GM23338 (cell line): ENCODE measurements around the gene CARTPT. TPM values are rescaled to one million over a fixed set of nuclear protein-coding genes. Genes with fewer than 3 reads are reported as not detected.

Experiments
- ATAC-seq: fragments of 200-7000 bp; cut with Tn5 transposase; 3 replicates; pipeline ENCODE4 v1.9.1; 2020
- DNase-seq: peaks from one replicate; pipeline ENCODE4 v3.0.0-alpha.2; 2015; ENCODE audit warnings: low spot score
- H2AFZ ChIP-seq: fragments of 200-600 bp; sonication (generic); 2 replicates; pipeline ENCODE4 v1.8.0; 2016; ENCODE audit warnings: antibody characterized with exemption, mild to moderate bottlenecking, moderate library complexity
- H3F3A ChIP-seq: fragments of 200-600 bp; sonication (generic); replicated peaks from 2 replicates; pipeline ENCODE4 v1.8.0; 2017; ENCODE audit warnings: antibody characterized with exemption, mixed run types, low read depth
- H3K27ac ChIP-seq: fragments of 200-600 bp; sonication (generic); 2 replicates; pipeline ENCODE4 v1.6.1; 2016; ENCODE audit warnings: low read depth
- H3K27me3 ChIP-seq: fragments of 200-600 bp; sonication (generic); 2 replicates; pipeline ENCODE4 v1.8.0; 2016; ENCODE audit warnings: mild to moderate bottlenecking, mixed run types, moderate library complexity; ENCODE audit not compliant: insufficient read depth
- H3K36me3 ChIP-seq: fragments of 200-600 bp; sonication (generic); 2 replicates; pipeline ENCODE4 v1.8.0; 2016; ENCODE audit warnings: mild to moderate bottlenecking; ENCODE audit not compliant: insufficient read depth
- H3K4me1 ChIP-seq: fragments of 200-600 bp; sonication (generic); 2 replicates; pipeline ENCODE4 v1.8.0; 2016; ENCODE audit warnings: mild to moderate bottlenecking, moderate library complexity; ENCODE audit not compliant: insufficient read depth
- H3K4me2 ChIP-seq: fragments of 200-600 bp; sonication (generic); 2 replicates; pipeline ENCODE4 v1.7.1; 2017; ENCODE audit warnings: mixed run types
- H3K4me3 ChIP-seq: fragments of 200-600 bp; sonication (generic); 2 replicates; pipeline ENCODE4 v1.6.1; 2016; ENCODE audit warnings: mixed run types
- H3K79me2 ChIP-seq: fragments of 200-600 bp; sonication (generic); replicated peaks from 2 replicates; pipeline ENCODE4 v1.8.0; 2017; ENCODE audit warnings: mild to moderate bottlenecking; ENCODE audit not compliant: insufficient read depth
- H3K9me2 ChIP-seq: fragments of 200-600 bp; sonication (generic); 2 replicates; pipeline ENCODE4 v1.8.0; 2017; ENCODE audit not compliant: insufficient read depth
- H4K20me1 ChIP-seq: fragments of 200-600 bp; sonication (generic); replicated peaks from 2 replicates; pipeline ENCODE4 v1.8.0; 2017; ENCODE audit warnings: mild to moderate bottlenecking; ENCODE audit not compliant: insufficient read depth
- H3K27ac Mint-ChIP-seq: 2 replicates; pipeline ENCODE4 v1.8.0; 2020; ENCODE audit warnings: inconsistent platforms, mild to moderate bottlenecking, moderate library complexity, mixed read lengths
- H3K27me3 Mint-ChIP-seq: 3 replicates; pipeline ENCODE4 v1.8.0; 2022; ENCODE audit warnings: low read depth, mild to moderate bottlenecking, moderate library complexity, mixed read lengths, inconsistent platforms; ENCODE audit not compliant: insufficient read depth, poor library complexity
- H3K36me3 Mint-ChIP-seq: 3 replicates; pipeline ENCODE4 v1.8.0; 2021; ENCODE audit warnings: low read depth, mild to moderate bottlenecking, inconsistent platforms, moderate library complexity, mixed read lengths
- H3K4me1 Mint-ChIP-seq: 3 replicates; pipeline ENCODE4 v1.8.0; 2020; ENCODE audit warnings: mild to moderate bottlenecking, inconsistent platforms, mixed read lengths
- H3K4me3 Mint-ChIP-seq: 3 replicates; pipeline ENCODE4 v1.8.0; 2021; ENCODE audit warnings: moderate library complexity, mild to moderate bottlenecking, inconsistent platforms, mixed read lengths
- H3K9me3 Mint-ChIP-seq: 3 replicates; pipeline ENCODE4 v1.8.0; 2020; ENCODE audit warnings: moderate library complexity, mild to moderate bottlenecking, inconsistent platforms, mixed read lengths
- EZH2phosphoT487 ChIP-seq: fragments of 200-600 bp; sonication (generic); IDR thresholded peaks from one replicate; pipeline ENCODE4 v1.8.1; 2018; ENCODE audit warnings: antibody characterized with exemption; ENCODE audit not compliant: unreplicated experiment
- JUNB ChIP-seq: IDR thresholded peaks from one replicate; pipeline ENCODE4 v1.6.1; 2016; ENCODE audit warnings: antibody characterized with exemption; ENCODE audit not compliant: unreplicated experiment
- NANOG ChIP-seq: IDR thresholded peaks from 2 replicates; pipeline ENCODE4 v1.6.1; 2016; ENCODE audit warnings: antibody characterized with exemption, borderline replicate concordance
- POLR2AphosphoS5 ChIP-seq: IDR thresholded peaks from 2 replicates; pipeline ENCODE4 v1.6.1; 2016; ENCODE audit warnings: antibody characterized with exemption, low read depth
- STAT1 ChIP-seq: IDR thresholded peaks from one replicate; pipeline ENCODE4 v1.6.1; 2016; ENCODE audit warnings: antibody characterized with exemption; ENCODE audit not compliant: unreplicated experiment
- ZNF114 ChIP-seq: fragments of 250-450 bp; sonication (Bioruptor Pico); IDR thresholded peaks from 2 replicates; pipeline ENCODE4 v1.5.0; 2020; ENCODE audit warnings: mild to moderate bottlenecking, moderate library complexity
- ZNF331 ChIP-seq: fragments of 250-450 bp; sonication (Bioruptor Pico); IDR thresholded peaks from 2 replicates; pipeline ENCODE4 v1.5.0; 2020; ENCODE audit warnings: low read depth, mild to moderate bottlenecking, moderate library complexity
- polyA plus RNA-seq: library from polyadenylated mRNA; unstranded; fragments of >200 nt; fragmentation: Nextera tagmentation; extraction: Ambion mirVana; gene quantifications from 2 replicates; pipeline ENCODE4 v1.2.1, GENCODE V29; 2016
- total RNA-seq: library from RNA; depleted of rRNA; stranded (reverse); fragments of >200 nt; shearing (Covaris generic); gene quantifications from 2 replicates; pipeline ENCODE4 v1.2.3, GENCODE V29; 2014
- TF ChIP-seq, protein P1 (sequence below): IDR thresholded peaks from 2 replicates; pipeline ENCODE4 v1.6.1; 2016; ENCODE audit warnings: antibody characterized with exemption
- TF ChIP-seq, protein P2 (sequence below), 2 experiments: fragments of 200-600 bp in 1 of 2; sonication (generic) in 1 of 2; conservative IDR thresholded peaks; 2 replicates each; pipeline versions ENCODE4 v1.5.1 to v1.6.1; 2016 to 2017; ENCODE audit warnings: antibody characterized with exemption in 2 of 2, low read depth in 2 of 2, mild to moderate bottlenecking in 2 of 2, moderate library complexity in 1 of 2
- TF ChIP-seq, protein P3 (sequence below): fragments of 250-450 bp; sonication (Bioruptor Pico); IDR thresholded peaks from 2 replicates; pipeline ENCODE4 v1.5.0; 2020; ENCODE audit warnings: mild to moderate bottlenecking, moderate library complexity

CARTPT gene
- total and polyA plus RNA-seq, 2 experiments from 2014 or later = not detected

DNA sequence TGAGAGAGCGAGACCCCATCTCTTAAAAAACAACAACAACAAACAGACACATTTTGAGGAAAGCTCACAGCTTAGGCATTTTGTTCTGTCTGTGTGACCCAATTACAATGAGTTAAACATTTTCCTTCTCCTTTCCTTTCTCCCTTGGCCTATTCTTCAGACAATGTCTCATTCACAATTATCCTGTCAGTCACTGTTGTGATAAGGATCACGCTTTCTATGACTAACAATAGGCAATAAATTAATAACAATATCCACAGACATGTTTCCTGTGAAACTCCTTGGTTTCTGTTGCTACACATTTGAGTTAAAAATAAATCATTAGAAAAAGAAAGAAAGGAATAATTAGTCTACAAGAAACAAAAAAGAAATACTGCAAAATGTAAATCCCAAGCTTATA, 19.8 kb upstream of the CARTPT start:
- no peaks in the 10 kb centered on the region for H3K79me2 ChIP-seq
- Mint-ChIP-seq H3K4me1 (peaks cover 27% of the 10 kb centered on the region), H3K27me3 (peaks cover 4% of the 10 kb centered on the region), H3K27ac (no peak overlapping the region), H3K9me3 (no peaks in the 10 kb centered on the region), H3K36me3 (no peaks in the 10 kb centered on the region; the same call in 2 of the 3 replicates), H3K4me3 (no peak overlapping the region)
- no peaks in the 10 kb centered on the region for H3F3A ChIP-seq
- H3K4me1 ChIP-seq = peaks cover 13% of the 10 kb centered on the region
- no peaks in the 10 kb centered on the region for H3K27me3 ChIP-seq
- no peaks in the 10 kb centered on the region for H4K20me1 ChIP-seq
- no peaks in the 10 kb centered on the region for H3K9me2 ChIP-seq
- DNase-seq = no peak
- TF ChIP-seq JUNB = no peak
- H2AFZ ChIP-seq = no peak overlapping the region
- H3K4me2 ChIP-seq = no peak overlapping the region
- no peak overlapping the region for H3K4me3 ChIP-seq
- H3K36me3 ChIP-seq = no peaks in the 10 kb centered on the region
- ATAC-seq = no peak
- no peak overlapping the region for H3K27ac ChIP-seq

DNA sequence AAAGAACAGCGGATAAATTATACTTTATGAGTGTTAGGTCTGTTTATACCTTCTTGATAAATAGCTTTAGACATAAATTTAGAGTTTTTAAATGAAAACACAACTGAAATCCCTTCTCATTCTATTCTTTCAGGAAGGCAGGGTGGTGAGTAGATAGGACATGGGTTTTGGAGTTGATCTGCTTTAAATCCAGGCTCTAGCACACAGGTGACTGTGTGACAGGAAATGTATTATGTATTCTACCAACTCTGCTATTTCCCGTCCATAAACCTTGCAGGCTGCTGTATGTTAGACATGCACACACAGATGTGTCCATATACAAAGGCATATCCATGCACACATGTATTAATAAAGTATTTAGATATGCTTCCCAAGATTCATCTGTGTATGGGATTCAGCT, 19.3 kb upstream of the CARTPT start:
- Mint-ChIP-seq H3K27me3 (peaks cover 4% of the 10 kb centered on the region), H3K4me1 (peaks cover 26% of the 10 kb centered on the region), H3K27ac (no peak overlapping the region), H3K9me3 (no peaks in the 10 kb centered on the region), H3K36me3 (no peaks in the 10 kb centered on the region; the same call in 2 of the 3 replicates), H3K4me3 (no peak overlapping the region)
- Histone ChIP-seq H3K4me2 (no peak overlapping the region), H3K27ac (no peak overlapping the region), H4K20me1 (no peaks in the 10 kb centered on the region), H3K27me3 (no peaks in the 10 kb centered on the region), H3K36me3 (no peaks in the 10 kb centered on the region), H3K79me2 (no peaks in the 10 kb centered on the region), H2AFZ (no peak overlapping the region), H3F3A (no peaks in the 10 kb centered on the region), H3K9me2 (no peaks in the 10 kb centered on the region), H3K4me1 (peaks cover 8% of the 10 kb centered on the region), H3K4me3 (no peak overlapping the region)
- DNase-seq (no peak), ATAC-seq (no peak)
- no peak for TF ChIP-seq JUNB
- no peak for TF ChIP-seq POLR2AphosphoS5
- TF ChIP-seq EZH2phosphoT487 = no peak
- no peak for TF ChIP-seq ZNF114 (CRISPR knock-in tag)
- TF ChIP-seq ZNF331 (CRISPR knock-in tag) = no peak
- TF ChIP-seq, protein P1, sequence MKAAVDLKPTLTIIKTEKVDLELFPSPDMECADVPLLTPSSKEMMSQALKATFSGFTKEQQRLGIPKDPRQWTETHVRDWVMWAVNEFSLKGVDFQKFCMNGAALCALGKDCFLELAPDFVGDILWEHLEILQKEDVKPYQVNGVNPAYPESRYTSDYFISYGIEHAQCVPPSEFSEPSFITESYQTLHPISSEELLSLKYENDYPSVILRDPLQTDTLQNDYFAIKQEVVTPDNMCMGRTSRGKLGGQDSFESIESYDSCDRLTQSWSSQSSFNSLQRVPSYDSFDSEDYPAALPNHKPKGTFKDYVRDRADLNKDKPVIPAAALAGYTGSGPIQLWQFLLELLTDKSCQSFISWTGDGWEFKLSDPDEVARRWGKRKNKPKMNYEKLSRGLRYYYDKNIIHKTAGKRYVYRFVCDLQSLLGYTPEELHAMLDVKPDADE = no peak
- TF ChIP-seq, protein P2, sequence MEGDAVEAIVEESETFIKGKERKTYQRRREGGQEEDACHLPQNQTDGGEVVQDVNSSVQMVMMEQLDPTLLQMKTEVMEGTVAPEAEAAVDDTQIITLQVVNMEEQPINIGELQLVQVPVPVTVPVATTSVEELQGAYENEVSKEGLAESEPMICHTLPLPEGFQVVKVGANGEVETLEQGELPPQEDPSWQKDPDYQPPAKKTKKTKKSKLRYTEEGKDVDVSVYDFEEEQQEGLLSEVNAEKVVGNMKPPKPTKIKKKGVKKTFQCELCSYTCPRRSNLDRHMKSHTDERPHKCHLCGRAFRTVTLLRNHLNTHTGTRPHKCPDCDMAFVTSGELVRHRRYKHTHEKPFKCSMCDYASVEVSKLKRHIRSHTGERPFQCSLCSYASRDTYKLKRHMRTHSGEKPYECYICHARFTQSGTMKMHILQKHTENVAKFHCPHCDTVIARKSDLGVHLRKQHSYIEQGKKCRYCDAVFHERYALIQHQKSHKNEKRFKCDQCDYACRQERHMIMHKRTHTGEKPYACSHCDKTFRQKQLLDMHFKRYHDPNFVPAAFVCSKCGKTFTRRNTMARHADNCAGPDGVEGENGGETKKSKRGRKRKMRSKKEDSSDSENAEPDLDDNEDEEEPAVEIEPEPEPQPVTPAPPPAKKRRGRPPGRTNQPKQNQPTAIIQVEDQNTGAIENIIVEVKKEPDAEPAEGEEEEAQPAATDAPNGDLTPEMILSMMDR (conservative IDR thresholded peaks at IDR 0.05; ENCODE audit: low read depth in 2 of 2) = no peak
- no peak for TF ChIP-seq STAT1

DNA sequence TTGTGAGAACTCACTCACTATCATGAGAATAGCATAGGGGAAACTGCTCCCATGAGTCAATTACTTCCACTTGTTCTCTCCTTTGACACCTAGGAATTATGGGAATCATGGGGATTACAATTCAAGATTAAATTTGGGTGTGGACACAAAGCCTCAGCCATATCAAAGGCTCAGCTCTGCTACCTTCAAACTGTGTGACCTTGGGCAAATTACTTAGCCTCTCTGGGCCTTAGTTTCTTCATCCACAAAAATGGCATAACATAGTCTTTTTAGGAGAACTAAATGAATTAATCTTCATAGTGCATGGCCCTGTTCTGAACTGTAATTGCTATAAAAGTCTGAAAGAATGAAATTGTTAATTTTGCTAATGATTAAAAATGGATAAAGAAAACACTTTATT, 18.3 kb upstream of the CARTPT start:
- Histone ChIP-seq H4K20me1 (no peaks in the 10 kb centered on the region), H3F3A (no peaks in the 10 kb centered on the region), H3K27me3 (no peaks in the 10 kb centered on the region), H3K4me3 (no peak overlapping the region), H3K79me2 (no peaks in the 10 kb centered on the region), H3K27ac (no peak overlapping the region), H2AFZ (no peak overlapping the region), H3K9me2 (no peaks in the 10 kb centered on the region), H3K36me3 (no peaks in the 10 kb centered on the region), H3K4me2 (no peak overlapping the region), H3K4me1 (peaks cover 6% of the 10 kb centered on the region; the same call in 1 of the 2 replicates)
- no peak for TF ChIP-seq STAT1
- no peak for TF ChIP-seq NANOG
- TF ChIP-seq, protein P3, sequence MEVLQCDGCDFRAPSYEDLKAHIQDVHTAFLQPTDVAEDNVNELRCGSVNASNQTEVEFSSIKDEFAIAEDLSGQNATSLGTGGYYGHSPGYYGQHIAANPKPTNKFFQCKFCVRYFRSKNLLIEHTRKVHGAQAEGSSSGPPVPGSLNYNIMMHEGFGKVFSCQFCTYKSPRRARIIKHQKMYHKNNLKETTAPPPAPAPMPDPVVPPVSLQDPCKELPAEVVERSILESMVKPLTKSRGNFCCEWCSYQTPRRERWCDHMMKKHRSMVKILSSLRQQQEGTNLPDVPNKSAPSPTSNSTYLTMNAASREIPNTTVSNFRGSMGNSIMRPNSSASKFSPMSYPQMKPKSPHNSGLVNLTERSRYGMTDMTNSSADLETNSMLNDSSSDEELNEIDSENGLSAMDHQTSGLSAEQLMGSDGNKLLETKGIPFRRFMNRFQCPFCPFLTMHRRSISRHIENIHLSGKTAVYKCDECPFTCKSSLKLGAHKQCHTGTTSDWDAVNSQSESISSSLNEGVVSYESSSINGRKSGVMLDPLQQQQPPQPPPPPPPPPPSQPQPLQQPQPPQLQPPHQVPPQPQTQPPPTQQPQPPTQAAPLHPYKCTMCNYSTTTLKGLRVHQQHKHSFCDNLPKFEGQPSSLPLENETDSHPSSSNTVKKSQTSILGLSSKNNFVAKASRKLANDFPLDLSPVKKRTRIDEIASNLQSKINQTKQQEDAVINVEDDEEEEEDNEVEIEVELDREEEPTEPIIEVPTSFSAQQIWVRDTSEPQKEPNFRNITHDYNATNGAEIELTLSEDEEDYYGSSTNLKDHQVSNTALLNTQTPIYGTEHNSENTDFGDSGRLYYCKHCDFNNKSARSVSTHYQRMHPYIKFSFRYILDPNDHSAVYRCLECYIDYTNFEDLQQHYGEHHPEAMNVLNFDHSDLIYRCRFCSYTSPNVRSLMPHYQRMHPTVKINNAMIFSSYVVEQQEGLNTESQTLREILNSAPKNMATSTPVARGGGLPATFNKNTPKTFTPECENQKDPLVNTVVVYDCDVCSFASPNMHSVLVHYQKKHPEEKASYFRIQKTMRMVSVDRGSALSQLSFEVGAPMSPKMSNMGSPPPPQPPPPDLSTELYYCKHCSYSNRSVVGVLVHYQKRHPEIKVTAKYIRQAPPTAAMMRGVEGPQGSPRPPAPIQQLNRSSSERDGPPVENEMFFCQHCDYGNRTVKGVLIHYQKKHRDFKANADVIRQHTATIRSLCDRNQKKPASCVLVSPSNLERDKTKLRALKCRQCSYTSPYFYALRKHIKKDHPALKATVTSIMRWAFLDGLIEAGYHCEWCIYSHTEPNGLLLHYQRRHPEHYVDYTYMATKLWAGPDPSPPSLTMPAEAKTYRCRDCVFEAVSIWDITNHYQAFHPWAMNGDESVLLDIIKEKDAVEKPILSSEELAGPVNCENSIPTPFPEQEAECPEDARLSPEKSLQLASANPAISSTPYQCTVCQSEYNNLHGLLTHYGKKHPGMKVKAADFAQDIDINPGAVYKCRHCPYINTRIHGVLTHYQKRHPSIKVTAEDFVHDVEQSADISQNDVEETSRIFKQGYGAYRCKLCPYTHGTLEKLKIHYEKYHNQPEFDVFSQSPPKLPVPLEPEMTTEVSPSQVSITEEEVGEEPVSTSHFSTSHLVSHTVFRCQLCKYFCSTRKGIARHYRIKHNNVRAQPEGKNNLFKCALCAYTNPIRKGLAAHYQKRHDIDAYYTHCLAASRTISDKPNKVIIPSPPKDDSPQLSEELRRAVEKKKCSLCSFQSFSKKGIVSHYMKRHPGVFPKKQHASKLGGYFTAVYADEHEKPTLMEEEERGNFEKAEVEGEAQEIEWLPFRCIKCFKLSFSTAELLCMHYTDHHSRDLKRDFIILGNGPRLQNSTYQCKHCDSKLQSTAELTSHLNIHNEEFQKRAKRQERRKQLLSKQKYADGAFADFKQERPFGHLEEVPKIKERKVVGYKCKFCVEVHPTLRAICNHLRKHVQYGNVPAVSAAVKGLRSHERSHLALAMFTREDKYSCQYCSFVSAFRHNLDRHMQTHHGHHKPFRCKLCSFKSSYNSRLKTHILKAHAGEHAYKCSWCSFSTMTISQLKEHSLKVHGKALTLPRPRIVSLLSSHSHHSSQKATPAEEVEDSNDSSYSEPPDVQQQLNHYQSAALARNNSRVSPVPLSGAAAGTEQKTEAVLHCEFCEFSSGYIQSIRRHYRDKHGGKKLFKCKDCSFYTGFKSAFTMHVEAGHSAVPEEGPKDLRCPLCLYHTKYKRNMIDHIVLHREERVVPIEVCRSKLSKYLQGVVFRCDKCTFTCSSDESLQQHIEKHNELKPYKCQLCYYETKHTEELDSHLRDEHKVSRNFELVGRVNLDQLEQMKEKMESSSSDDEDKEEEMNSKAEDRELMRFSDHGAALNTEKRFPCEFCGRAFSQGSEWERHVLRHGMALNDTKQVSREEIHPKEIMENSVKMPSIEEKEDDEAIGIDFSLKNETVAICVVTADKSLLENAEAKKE (CRISPR knock-in tag) = no peak
- DNase-seq (no peak), ATAC-seq (no peak)
- H3K4me1 Mint-ChIP-seq = peaks cover 19% of the 10 kb centered on the region
- H3K4me3 Mint-ChIP-seq = no peak overlapping the region
- H3K36me3 Mint-ChIP-seq = no peaks in the 10 kb centered on the region; the same call in 2 of the 3 replicates
- H3K27ac Mint-ChIP-seq = no peak overlapping the region
- H3K9me3 Mint-ChIP-seq = no peaks in the 10 kb centered on the region
- H3K27me3 Mint-ChIP-seq = peaks cover 4% of the 10 kb centered on the region
